ENCODE data around the gene KCNH8. TPM values are rescaled to one million over a fixed set of nuclear protein-coding genes. Genes with fewer than 3 reads are reported as not detected.

Gene KCNH8
- total and polyA plus RNA-seq, 7 donors: 0.11 to 0.24 TPM; not detected in 5

GRCh38 chr3:19399356-19399755, 251.0 kb downstream of the KCNH8 start:
- TF ChIP-seq CTCF (IDR thresholded peaks at IDR 0.05): no peak
- H3K27ac ChIP-seq: no peak overlapping the region
- H3K4me1 ChIP-seq: no peaks in the 10 kb centered on the region
- intact Hi-C loops (cut with DNase I): no loop called here
- DNase-seq (no peak), ATAC-seq (no peak)
- no peaks in the 10 kb centered on the region for H3K9me3 ChIP-seq
- H3K36me3 ChIP-seq (ENCODE audit: insufficient read depth in 1 of 2, low read depth in 1 of 2): no peaks in the 10 kb centered on the region
- H3K27me3 ChIP-seq (ENCODE audit: insufficient read depth in 3 of 3, low read length in 2 of 3): no peaks in the 10 kb centered on the region
- WGBS, 3 donors: 83 to 86% (median 84%) methylated on average over 1 of the region's 1 CpG
- H3K4me3 ChIP-seq: no peak overlapping the region

- Histone ChIP-seq H3K27me3 (ENCODE audit: insufficient read depth in 3 of 3, low read length in 2 of 3) (no peaks in the 10 kb centered on the region), H3K9me3 (no peaks in the 10 kb centered on the region), H3K4me1 (no peaks in the 10 kb centered on the region), H3K27ac (no peak overlapping the region), H3K4me3 (no peak overlapping the region), H3K36me3 (ENCODE audit: insufficient read depth in 1 of 2, low read depth in 1 of 2) (no peaks in the 10 kb centered on the region)
- no peak for TF ChIP-seq CTCF (IDR thresholded peaks at IDR 0.05)
- 86 to 96% (median 92%) methylated on average over 2 of the region's 2 CpGs for WGBS, 3 donors
- ATAC-seq (no peak), DNase-seq (no peak)
- intact Hi-C loops (cut with DNase I): no loop called here
These were observed 251.5 kb downstream of the KCNH8 start for GRCh38 chr3:19399836-19400235.

GRCh38 chr3:19420159-19420558, 271.8 kb downstream of the KCNH8 start:
- Histone ChIP-seq H3K27ac (no peak overlapping the region), H3K36me3 (ENCODE audit: insufficient read depth in 1 of 2, low read depth in 1 of 2) (no peaks in the 10 kb centered on the region), H3K4me3 (no peak overlapping the region), H3K4me1 (no peaks in the 10 kb centered on the region), H3K9me3 (no peaks in the 10 kb centered on the region), H3K27me3 (ENCODE audit: insufficient read depth in 3 of 3, low read length in 2 of 3) (no peaks in the 10 kb centered on the region)
- ATAC-seq (peak in 2 of 4 donors; percentile 31 to 53), DNase-seq (no peak)
- TF ChIP-seq CTCF (IDR thresholded peaks at IDR 0.05): no peak
- intact Hi-C loops (cut with DNase I): no loop called here
- 22 to 24% (median 23%) methylated on average over 4 of the region's 4 CpGs for WGBS, 3 donors

- no peak for DNase-seq
- Histone ChIP-seq H3K27ac (no peak overlapping the region), H3K9me3 (no peaks in the 10 kb centered on the region), H3K4me1 (no peaks in the 10 kb centered on the region), H3K36me3 (ENCODE audit: insufficient read depth in 1 of 2, low read depth in 1 of 2) (no peaks in the 10 kb centered on the region), H3K27me3 (ENCODE audit: insufficient read depth in 3 of 3, low read length in 2 of 3) (no peaks in the 10 kb centered on the region), H3K4me3 (no peak overlapping the region)
- ATAC-seq: no peak
- intact Hi-C loops (cut with DNase I): no loop called here
- no peak for TF ChIP-seq CTCF (IDR thresholded peaks at IDR 0.05)
- WGBS, 3 donors: 49 to 67% (median 53%) methylated on average over 1 of the region's 1 CpG
These were observed 277.5 kb downstream of the KCNH8 start for GRCh38 chr3:19425825-19426224.

- Histone ChIP-seq H3K27me3 (ENCODE audit: insufficient read depth in 3 of 3, low read length in 2 of 3) (no peaks in the 10 kb centered on the region), H3K36me3 (ENCODE audit: insufficient read depth in 1 of 2, low read depth in 1 of 2) (no peaks in the 10 kb centered on the region), H3K9me3 (no peaks in the 10 kb centered on the region), H3K4me1 (peaks cover 4% of the 10 kb centered on the region), H3K27ac (no peak overlapping the region), H3K4me3 (no peak overlapping the region)
- no peak for TF ChIP-seq CTCF (IDR thresholded peaks at IDR 0.05)
- DNase-seq (no peak), ATAC-seq (peak; percentile 39 to 67 (median 56))
- intact Hi-C loops (cut with DNase I): no loop called here
- WGBS, 3 donors: 43 to 67% (median 51%) methylated on average over 1 of the region's 1 CpG
These were observed 279.3 kb downstream of the KCNH8 start for GRCh38 chr3:19427422-19428149.

All from psoas muscle (tissue), 8 donors.